Upper lobe of left lung (tissue), 4 donors: Measurements from ENCODE around the gene BCL3.

Experiments
- CTCF ChIP-seq, 6 experiments: fragments of 450-650 bp in 4 of 6; fragments of 200-600 bp in 2 of 6; sonication (generic) in 2 of 6; IDR thresholded peaks; one replicate each; pipeline ENCODE4 v1.5.1; 2016 to 2019; ENCODE audit warnings: antibody characterized with exemption in 6 of 6
- EP300 ChIP-seq, 4 donors: sonication (generic); formaldehyde crosslinking; IDR thresholded peaks; one replicate each; pipeline ENCODE4 v1.5.1; 2017; ENCODE audit warnings: antibody characterized with exemption in 4 of 4, control low read depth in 2 of 4
- POLR2A ChIP-seq, 4 donors: fragments of 450-650 bp; IDR thresholded peaks; one replicate each; pipeline ENCODE4 v1.5.1; 2016 to 2017; ENCODE audit warnings: antibody characterized with exemption in 4 of 4, mild to moderate bottlenecking in 2 of 4
- POLR2AphosphoS5 ChIP-seq, 2 donors: sonication (generic); formaldehyde crosslinking; IDR thresholded peaks; one replicate each; pipeline ENCODE4 v1.5.1; 2017; ENCODE audit warnings: antibody characterized with exemption in 2 of 2

GRCh38 chr19:44782729-44783128 lies 34.2 kb downstream of the BCL3 start:
- TF ChIP-seq POLR2A (IDR thresholded peaks at IDR 0.05) (no peak), CTCF (IDR thresholded peaks at IDR 0.05) (no peak), POLR2AphosphoS5 (IDR thresholded peaks at IDR 0.05) (no peak), EP300 (IDR thresholded peaks at IDR 0.05) (no peak)
